ENCODE measurements around the gene TPCN2.

The TPCN2 gene

DNA sequence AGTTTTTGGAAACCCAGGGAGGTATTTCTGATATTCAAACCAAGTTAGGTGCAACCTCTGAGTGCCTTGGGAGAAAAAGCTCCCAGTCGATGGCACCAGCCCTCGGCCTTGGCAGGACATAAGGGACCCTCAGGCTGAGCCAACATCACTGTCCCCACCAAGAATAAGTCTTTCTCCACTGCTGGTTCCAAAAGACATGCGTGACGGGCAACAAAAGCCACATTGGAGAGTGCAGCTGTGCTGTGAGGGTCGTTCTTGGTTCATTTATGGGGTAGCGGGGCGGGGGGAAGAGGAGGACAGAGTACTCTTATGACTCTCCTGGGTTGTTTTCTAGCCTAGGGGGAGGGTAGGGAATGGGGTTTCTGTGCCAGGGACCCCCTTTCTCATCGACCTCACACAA is 11.2 kb upstream of the TPCN2 start:
- H3K27ac ChIP-seq, result no peak overlapping the region
- TF ChIP-seq, protein P1, sequence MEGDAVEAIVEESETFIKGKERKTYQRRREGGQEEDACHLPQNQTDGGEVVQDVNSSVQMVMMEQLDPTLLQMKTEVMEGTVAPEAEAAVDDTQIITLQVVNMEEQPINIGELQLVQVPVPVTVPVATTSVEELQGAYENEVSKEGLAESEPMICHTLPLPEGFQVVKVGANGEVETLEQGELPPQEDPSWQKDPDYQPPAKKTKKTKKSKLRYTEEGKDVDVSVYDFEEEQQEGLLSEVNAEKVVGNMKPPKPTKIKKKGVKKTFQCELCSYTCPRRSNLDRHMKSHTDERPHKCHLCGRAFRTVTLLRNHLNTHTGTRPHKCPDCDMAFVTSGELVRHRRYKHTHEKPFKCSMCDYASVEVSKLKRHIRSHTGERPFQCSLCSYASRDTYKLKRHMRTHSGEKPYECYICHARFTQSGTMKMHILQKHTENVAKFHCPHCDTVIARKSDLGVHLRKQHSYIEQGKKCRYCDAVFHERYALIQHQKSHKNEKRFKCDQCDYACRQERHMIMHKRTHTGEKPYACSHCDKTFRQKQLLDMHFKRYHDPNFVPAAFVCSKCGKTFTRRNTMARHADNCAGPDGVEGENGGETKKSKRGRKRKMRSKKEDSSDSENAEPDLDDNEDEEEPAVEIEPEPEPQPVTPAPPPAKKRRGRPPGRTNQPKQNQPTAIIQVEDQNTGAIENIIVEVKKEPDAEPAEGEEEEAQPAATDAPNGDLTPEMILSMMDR (IDR thresholded peaks at IDR 0.05; ENCODE audit: low read depth, low read length), result no peak
- no peak overlapping the region for H3K4me3 ChIP-seq (ENCODE audit: low read depth, low read length)
- no peak for DNase-seq
- no peaks in the 10 kb centered on the region for H3K9me3 ChIP-seq (ENCODE audit: severe bottlenecking)
- H3K27me3 ChIP-seq (ENCODE audit: insufficient read depth, low read depth, severe bottlenecking), result no peaks in the 10 kb centered on the region
- H3K36me3 ChIP-seq, result no peaks in the 10 kb centered on the region

DNA sequence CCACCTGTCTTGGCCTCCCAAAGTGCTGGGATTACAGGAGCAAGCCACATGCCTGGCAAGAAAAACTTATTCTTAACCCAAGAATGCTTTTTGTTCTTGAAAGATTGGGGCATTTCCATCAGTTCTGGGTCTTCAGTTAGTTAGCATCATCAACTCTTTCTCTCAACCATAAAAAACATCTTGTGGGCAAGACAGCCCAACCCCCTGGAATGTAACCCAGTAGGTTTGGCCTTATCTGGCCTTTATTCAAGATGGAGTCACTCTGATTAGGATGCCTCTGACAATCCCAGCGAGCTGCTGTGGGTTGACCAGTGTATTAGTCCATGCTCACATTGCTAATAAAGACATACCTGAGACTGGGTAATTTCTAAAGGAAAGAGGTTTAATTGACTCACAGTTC is 9.2 kb upstream of the TPCN2 start:
- DNase-seq, result no peak
- TF ChIP-seq, protein P1 (IDR thresholded peaks at IDR 0.05; ENCODE audit: low read depth, low read length), result no peak
- Histone ChIP-seq H3K9me3 (ENCODE audit: severe bottlenecking) (no peaks in the 10 kb centered on the region), H3K27ac (no peak overlapping the region), H3K36me3 (no peaks in the 10 kb centered on the region), H3K4me3 (ENCODE audit: low read depth, low read length) (no peak overlapping the region), H3K27me3 (ENCODE audit: insufficient read depth, low read depth, severe bottlenecking) (no peaks in the 10 kb centered on the region)

DNA sequence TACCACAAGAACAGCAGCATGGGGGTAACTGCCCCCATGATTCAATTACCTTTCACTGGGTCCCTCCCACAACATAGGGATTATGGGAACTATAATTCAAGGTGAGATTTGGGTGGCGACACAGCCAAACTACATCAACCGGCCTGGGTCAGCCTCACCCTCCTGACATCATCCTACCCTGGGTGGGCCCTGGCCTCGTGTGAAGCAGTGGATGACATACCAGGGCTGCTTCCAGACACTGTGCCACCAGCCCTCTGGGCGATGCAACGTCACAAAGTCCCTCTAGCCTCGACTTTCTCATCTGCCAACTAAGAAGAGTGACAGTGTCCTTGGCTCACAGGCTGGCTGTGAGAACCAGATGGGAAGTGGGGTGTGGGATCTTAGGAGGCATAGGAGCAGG is 8.7 kb upstream of the TPCN2 start:
- Histone ChIP-seq H3K36me3 (no peaks in the 10 kb centered on the region), H3K4me3 (ENCODE audit: low read depth, low read length) (no peak overlapping the region), H3K9me3 (ENCODE audit: severe bottlenecking) (no peaks in the 10 kb centered on the region), H3K27ac (no peak overlapping the region), H3K27me3 (ENCODE audit: insufficient read depth, low read depth, severe bottlenecking) (no peaks in the 10 kb centered on the region)
- TF ChIP-seq, protein P1 (IDR thresholded peaks at IDR 0.05; ENCODE audit: low read depth, low read length), result no peak
- no peak for DNase-seq

DNA sequence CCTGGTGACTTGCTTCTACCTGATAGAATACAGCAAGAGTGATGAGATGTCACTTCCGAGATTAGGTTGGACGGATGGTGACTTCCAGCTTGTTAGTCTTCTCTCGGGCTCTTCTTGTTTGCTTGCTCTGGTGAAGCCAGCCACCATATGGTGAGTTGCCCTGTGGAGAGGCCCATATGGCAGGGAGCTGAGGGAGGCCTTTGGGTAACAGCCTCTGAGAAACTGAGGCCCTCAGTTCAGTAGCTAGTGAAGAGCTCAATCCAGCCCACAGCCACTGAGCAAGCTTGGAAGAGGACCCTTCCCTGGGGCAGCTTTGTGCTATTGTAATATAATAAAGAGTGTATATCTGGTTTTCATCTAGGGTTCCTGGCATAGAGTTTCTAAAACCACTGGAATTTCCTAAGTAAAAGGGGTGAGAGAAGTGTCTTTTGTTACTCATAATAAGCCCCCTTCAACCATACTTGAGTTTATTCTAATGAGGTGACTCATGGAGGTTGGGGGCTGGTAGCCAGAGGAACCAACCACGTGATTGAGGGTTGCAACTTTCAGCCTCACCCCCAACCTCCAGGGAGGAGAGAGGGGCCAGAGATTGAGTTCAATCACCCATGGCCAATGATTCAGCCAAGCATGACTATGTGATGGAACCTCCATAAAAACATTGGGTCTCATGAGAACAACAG is 8.0 kb upstream of the TPCN2 start:
- DNase-seq, result no peak
- Histone ChIP-seq H3K27me3 (ENCODE audit: insufficient read depth, low read depth, severe bottlenecking) (no peaks in the 10 kb centered on the region), H3K27ac (no peak overlapping the region), H3K4me3 (ENCODE audit: low read depth, low read length) (no peak overlapping the region), H3K36me3 (no peaks in the 10 kb centered on the region), H3K9me3 (ENCODE audit: severe bottlenecking) (no peaks in the 10 kb centered on the region)
- TF ChIP-seq, protein P1 (IDR thresholded peaks at IDR 0.05; ENCODE audit: low read depth, low read length), result no peak

DNA sequence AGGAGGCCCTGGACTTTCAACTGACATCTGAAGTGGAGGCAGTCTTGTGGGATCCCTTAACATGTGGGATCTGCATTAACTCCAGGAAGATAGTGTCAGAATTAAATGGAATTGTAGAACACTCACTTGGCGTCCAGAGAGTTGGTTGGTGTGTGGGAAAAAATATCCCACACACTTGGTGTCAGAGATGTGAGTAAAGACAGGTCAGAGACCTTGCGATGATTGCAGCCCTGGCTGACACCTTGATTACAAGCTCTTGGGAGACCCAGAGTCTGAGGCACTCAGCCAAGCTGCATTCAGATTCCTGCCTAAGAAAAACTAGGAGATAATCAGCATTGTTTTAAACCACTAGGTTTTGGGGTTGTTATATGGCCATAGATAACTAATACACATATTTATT is 7.2 kb upstream of the TPCN2 start:
- H3K4me3 ChIP-seq (ENCODE audit: low read depth, low read length), result no peak overlapping the region
- H3K9me3 ChIP-seq (ENCODE audit: severe bottlenecking), result no peaks in the 10 kb centered on the region
- no peaks in the 10 kb centered on the region for H3K36me3 ChIP-seq
- H3K27me3 ChIP-seq (ENCODE audit: insufficient read depth, low read depth, severe bottlenecking), result no peaks in the 10 kb centered on the region
- TF ChIP-seq, protein P1 (IDR thresholded peaks at IDR 0.05; ENCODE audit: low read depth, low read length), result no peak
- DNase-seq, result no peak
- no peak overlapping the region for H3K27ac ChIP-seq
